Measurements from ENCODE around the gene ZDHHC24.

GRCh38 chr11:66480117-66480938, 65.5 kb downstream of the ZDHHC24 start, which contains the start of gene DPP3:
- TF ChIP-seq CTCF (IDR thresholded peaks at IDR 0.05) (peak in 2 of 4 experiments; percentile 15 to 31), POLR2A (IDR thresholded peaks at IDR 0.05) (peak; percentile 91), POLR2AphosphoS5 (IDR thresholded peaks at IDR 0.05) (peak; percentile 95)

Data from prostate gland (tissue), 2 donors.